Measurements from ENCODE around the gene COL21A1. TPM values are rescaled to one million over a fixed set of nuclear protein-coding genes. Genes with fewer than 3 reads are reported as not detected.
"Not testable (repeated sequence)": the region's sequence is repeated elsewhere in the genome, so short reads cannot be mapped to it uniquely, and the experiment has no call there.

The COL21A1 gene
- total RNA-seq, 2 donors from 2014 or later, result not detected

DNA sequence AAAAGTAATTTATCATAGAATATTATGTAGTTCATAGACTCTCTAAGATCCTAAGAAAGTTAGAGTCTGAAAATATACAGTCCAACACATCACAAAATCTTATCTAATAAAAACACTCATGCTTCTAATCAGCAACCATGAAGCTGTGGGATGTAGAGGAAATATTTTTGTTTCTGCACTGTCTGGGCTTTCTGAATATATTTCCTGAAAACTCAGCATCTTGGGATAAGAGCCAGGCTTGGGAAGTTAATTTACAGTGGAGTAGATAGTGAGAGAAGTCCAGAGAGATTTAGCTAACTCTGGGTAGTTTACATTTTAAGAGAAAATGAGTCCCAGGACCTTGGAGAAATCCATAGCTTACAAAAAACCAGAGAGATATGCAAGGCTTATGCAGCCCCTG is 221.6 kb downstream of the COL21A1 start:
- no peak overlapping the region for H3K27ac Mint-ChIP-seq
- no peak for ATAC-seq (replicated peaks)
- H3K4me3 Mint-ChIP-seq, result no peak overlapping the region
- no peaks in the 10 kb centered on the region for H3K4me1 Mint-ChIP-seq
- no peaks in the 10 kb centered on the region for H3K27me3 Mint-ChIP-seq
- H3K36me3 Mint-ChIP-seq (ENCODE audit: low read depth), result no peaks in the 10 kb centered on the region
- H3K9me3 Mint-ChIP-seq, result peaks cover 2% of the 10 kb centered on the region

DNA sequence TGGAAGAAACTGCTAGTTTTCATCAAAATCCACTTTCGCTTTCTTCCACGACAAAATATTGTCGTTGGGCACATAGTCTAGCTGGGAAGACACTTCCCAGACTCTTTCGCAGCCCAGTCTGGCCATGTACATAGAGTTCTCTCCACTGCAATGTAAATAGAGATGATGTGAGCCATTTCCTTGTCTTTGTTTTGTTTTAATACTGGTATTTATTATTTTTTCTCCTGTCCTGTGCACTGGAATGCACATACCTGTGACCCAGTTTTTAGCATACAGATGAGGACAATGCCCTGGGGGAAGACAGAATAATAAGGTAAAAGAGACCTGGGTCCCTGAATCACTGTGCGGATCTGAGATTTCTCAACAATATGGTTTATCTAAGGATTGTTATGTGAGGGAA is 222.4 kb downstream of the COL21A1 start:
- H3K27ac Mint-ChIP-seq, result no peak overlapping the region
- H3K27me3 Mint-ChIP-seq, result no peaks in the 10 kb centered on the region
- no peaks in the 10 kb centered on the region for H3K4me1 Mint-ChIP-seq
- peaks cover 4% of the 10 kb centered on the region for H3K9me3 Mint-ChIP-seq
- H3K4me3 Mint-ChIP-seq, result no peak overlapping the region
- ATAC-seq (replicated peaks), result no peak
- H3K36me3 Mint-ChIP-seq (ENCODE audit: low read depth), result no peaks in the 10 kb centered on the region

DNA sequence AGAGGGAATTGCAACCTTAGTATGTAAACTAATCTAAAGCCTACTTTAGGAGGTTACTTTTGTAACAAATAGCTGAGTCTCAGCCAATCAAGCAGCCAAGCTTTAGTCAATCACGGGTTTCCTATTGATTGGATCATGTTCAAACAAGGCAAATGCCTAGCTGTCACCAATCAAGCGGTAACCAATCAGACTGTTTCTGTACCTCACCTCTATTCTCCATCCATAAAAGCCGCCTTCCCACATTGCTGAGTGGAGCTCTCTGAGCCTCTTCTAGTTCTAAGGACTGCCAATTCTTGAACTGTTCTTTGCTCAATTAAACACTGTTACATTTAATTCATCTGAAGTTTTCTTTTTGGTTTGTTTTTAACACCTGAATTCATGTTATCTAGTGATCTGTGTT is 223.6 kb downstream of the COL21A1 start:
- Mint-ChIP-seq H3K36me3 (ENCODE audit: low read depth) (no peaks in the 10 kb centered on the region), H3K27ac (no peak overlapping the region)
- no peak for ATAC-seq (replicated peaks)

DNA sequence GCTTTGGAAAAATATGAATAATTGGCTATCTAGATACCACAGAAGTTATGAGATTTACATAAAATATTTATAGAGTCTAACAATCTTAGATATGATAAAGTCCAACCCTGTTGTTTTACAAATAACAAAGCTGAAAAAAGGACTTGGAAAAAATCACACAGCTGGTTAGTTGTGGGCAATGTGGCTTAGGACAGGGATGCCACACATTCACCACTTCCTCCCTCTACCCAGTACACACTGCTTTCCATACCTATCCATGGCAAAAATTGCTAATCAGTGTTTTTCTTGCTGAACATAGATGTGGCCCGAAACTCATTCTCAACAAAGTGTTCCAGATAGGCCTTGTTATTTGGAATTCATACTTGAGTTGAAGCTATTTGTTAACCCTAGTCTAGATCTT is 224.7 kb downstream of the COL21A1 start:
- Mint-ChIP-seq H3K4me1 (no peaks in the 10 kb centered on the region), H3K4me3 (no peak overlapping the region), H3K36me3 (ENCODE audit: low read depth) (no peaks in the 10 kb centered on the region), H3K9me3 (peaks cover 7% of the 10 kb centered on the region), H3K27me3 (no peaks in the 10 kb centered on the region), H3K27ac (no peak overlapping the region)
- no peak for ATAC-seq (replicated peaks)

More for the DNA sequence above, 223.6 kb downstream of the COL21A1 start:
- Mint-ChIP-seq H3K4me3 (no peak overlapping the region), H3K9me3 (peaks cover 7% of the 10 kb centered on the region), H3K27me3 (no peaks in the 10 kb centered on the region), H3K4me1 (no peaks in the 10 kb centered on the region)

DNA sequence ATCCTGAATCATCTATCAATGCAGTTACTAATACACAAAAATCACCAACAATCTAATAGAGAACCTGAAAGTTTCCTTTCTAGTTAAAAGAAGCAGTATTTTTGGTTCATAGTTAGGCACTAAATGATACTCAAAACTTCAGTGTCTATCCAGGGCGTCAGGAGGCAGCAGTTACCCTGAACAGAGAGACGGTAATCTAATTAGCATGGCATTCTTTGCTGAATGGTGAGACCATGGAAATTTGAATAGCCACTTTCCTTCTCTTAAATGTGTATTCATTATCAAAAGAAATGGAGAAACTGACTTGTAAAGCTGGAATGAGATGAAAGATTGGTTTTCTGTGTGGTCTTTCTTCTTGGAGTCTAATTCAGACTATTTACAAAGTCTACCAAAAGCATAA is 225.4 kb downstream of the COL21A1 start:
- no peaks in the 10 kb centered on the region for H3K4me1 Mint-ChIP-seq
- H3K9me3 Mint-ChIP-seq, result peaks cover 7% of the 10 kb centered on the region
- H3K27ac Mint-ChIP-seq, result no peak overlapping the region
- no peaks in the 10 kb centered on the region for H3K36me3 Mint-ChIP-seq (ENCODE audit: low read depth)
- no peak overlapping the region for H3K4me3 Mint-ChIP-seq
- no peak for ATAC-seq (replicated peaks)
- H3K27me3 Mint-ChIP-seq, result no peaks in the 10 kb centered on the region

DNA sequence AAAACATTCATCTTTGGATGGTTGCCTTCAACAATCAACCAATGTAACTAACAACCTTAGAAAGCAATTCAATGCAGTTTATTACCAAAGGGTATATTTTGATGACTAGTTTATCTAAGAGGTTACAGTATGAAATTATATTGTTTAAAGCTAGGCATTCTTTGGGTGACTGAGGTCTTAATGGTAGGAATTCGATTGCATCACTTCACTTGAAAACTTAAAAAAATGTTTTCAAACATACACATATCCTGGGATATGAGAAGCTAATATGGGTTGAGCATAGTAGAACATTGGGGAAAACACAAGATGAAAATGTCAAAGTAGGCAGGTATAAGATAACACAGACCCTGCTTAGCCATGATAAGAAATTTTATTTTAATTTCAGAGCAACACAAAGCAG is 227.4 kb downstream of the COL21A1 start:
- no peak for ATAC-seq (replicated peaks)
- H3K4me3 Mint-ChIP-seq, result no peak overlapping the region
- no peak overlapping the region for H3K27ac Mint-ChIP-seq
- no peaks in the 10 kb centered on the region for H3K27me3 Mint-ChIP-seq
- H3K4me1 Mint-ChIP-seq, result no peaks in the 10 kb centered on the region
- peaks cover 13% of the 10 kb centered on the region for H3K9me3 Mint-ChIP-seq
- H3K36me3 Mint-ChIP-seq (ENCODE audit: low read depth), result no peaks in the 10 kb centered on the region

DNA sequence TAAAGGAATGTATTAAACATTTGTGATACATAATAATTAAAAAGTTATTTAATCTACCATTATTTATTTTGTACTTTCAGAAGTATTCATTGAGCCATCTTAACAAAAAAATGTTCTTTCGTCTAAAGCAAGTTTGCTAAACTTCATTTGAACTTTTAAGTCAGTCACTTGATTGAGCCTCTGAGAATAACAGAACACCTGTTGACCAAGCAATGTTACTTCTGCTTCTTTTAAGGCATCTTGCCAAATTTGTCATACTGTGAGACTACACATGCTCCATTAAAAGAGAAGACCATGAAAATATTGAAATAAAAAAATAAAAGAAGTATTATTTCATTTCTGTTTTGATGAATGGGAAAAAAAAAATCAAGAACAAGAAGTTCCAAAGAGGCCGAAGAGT is 230.2 kb downstream of the COL21A1 start:
- no peak overlapping the region for H3K4me3 Mint-ChIP-seq
- peaks cover 13% of the 10 kb centered on the region for H3K9me3 Mint-ChIP-seq
- no peaks in the 10 kb centered on the region for H3K4me1 Mint-ChIP-seq
- no peak for ATAC-seq (replicated peaks)
- no peak overlapping the region for H3K27ac Mint-ChIP-seq
- H3K36me3 Mint-ChIP-seq (ENCODE audit: low read depth), result no peaks in the 10 kb centered on the region
- H3K27me3 Mint-ChIP-seq, result no peaks in the 10 kb centered on the region

DNA sequence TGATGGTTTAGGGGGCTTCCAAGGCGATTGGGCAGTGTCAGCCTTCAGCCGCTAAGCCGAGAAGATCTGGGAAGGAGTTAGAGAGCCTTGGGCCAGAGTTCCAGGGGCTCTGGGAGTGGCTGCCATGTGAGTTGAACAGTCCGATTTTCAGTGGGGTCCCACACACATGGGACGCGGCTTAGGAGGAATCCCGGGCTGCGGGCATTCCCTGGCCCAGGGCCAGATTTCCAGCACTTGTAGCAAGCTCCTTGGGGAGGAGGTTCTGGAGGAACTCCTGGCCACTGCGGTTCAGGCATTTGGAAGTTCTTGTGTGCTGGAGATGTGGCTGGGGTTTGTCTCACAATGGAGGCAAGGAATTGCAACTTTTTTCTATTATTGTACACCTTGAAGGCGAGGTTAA is 233.3 kb downstream of the COL21A1 start:
- not testable (repeated sequence) for H3K9me3 Mint-ChIP-seq; H3K4me3 Mint-ChIP-seq; H3K27me3 Mint-ChIP-seq; H3K27ac Mint-ChIP-seq; ATAC-seq (replicated peaks); H3K36me3 Mint-ChIP-seq (ENCODE audit: low read depth); H3K4me1 Mint-ChIP-seq

DNA sequence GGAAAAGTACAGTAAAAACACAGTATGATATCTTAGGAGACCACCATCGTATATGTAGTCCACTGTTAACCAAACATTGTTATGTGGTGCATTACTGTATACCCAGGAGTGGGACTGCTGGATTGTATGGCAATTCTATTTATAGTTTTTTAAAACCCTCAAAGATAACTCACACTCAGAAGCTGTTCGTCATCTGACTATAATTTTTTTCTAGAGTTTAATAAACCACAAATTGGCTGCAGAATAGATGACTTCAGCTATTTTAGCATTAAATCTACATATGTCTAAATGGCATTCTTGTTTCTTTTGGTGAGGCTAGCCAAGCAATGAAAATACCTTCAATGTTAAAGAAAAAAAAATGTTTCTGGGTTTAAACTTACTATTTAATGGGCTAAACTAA is 237.7 kb downstream of the COL21A1 start:
- Mint-ChIP-seq H3K9me3 (no peaks in the 10 kb centered on the region), H3K36me3 (ENCODE audit: low read depth) (no peaks in the 10 kb centered on the region), H3K4me1 (no peaks in the 10 kb centered on the region), H3K4me3 (no peak overlapping the region), H3K27me3 (no peaks in the 10 kb centered on the region), H3K27ac (no peak overlapping the region)
- ATAC-seq (replicated peaks), result no peak

All from activated T-helper 17 cell treated with anti-CD3 and anti-CD28 coated beads, Interleukin-2, amount 50 U/mL, for 72 hours (primary cell).